NCI-H2227 (cell line): Measurements from ENCODE around the gene TTC28.
"Not testable (repeated sequence)": the region's sequence is repeated elsewhere in the genome, so short reads cannot be mapped to it uniquely, and the experiment has no call there.

Experiments used
- DNase-seq: peaks from one replicate; lab custom pipeline; 2025; ENCODE audit not compliant: unreplicated experiment; lab: John Stamatoyannopoulos, UW

Gene TTC28

GRCh38 chr22:28560743-28561101 is 118.9 kb downstream of the TTC28 start:
- DNase-seq: not testable (repeated sequence)

- DNase-seq: no peak
Measured at GRCh38 chr22:28560046-28560742, 119.4 kb downstream of the TTC28 start.

GRCh38 chr22:28557184-28557583 is 122.5 kb downstream of the TTC28 start:
- DNase-seq: no peak

GRCh38 chr22:28553108-28553866 is 126.4 kb downstream of the TTC28 start:
- not testable (repeated sequence) for DNase-seq

GRCh38 chr22:28548406-28548805 is 131.2 kb downstream of the TTC28 start:
- DNase-seq: no peak

- DNase-seq: no peak
Measured at GRCh38 chr22:28547132-28547842, 132.4 kb downstream of the TTC28 start.

GRCh38 chr22:28544431-28544868 is 135.2 kb downstream of the TTC28 start:
- DNase-seq: no peak

- no peak for DNase-seq
Measured at GRCh38 chr22:28542980-28543621, 136.5 kb downstream of the TTC28 start.

GRCh38 chr22:28541137-28541536 is 138.5 kb downstream of the TTC28 start:
- no peak for DNase-seq

- no peak for DNase-seq
Measured at GRCh38 chr22:28538922-28539321, 140.7 kb downstream of the TTC28 start.

- not testable (repeated sequence) for DNase-seq
Measured at GRCh38 chr22:28530565-28530964, 149.1 kb downstream of the TTC28 start.

GRCh38 chr22:28529144-28529543 is 150.5 kb downstream of the TTC28 start:
- DNase-seq: not testable (repeated sequence)

GRCh38 chr22:28521451-28521850 is 158.2 kb downstream of the TTC28 start:
- DNase-seq: no peak

GRCh38 chr22:28514321-28514821 is 165.3 kb downstream of the TTC28 start:
- no peak for DNase-seq

GRCh38 chr22:28512387-28512786 is 167.3 kb downstream of the TTC28 start:
- DNase-seq: not testable (repeated sequence)

GRCh38 chr22:28507896-28508295 is 171.7 kb downstream of the TTC28 start:
- DNase-seq: no peak

- no peak for DNase-seq
Measured at GRCh38 chr22:28506150-28506535, 173.5 kb downstream of the TTC28 start.

- no peak for DNase-seq
Measured at GRCh38 chr22:28505416-28506149, 174.1 kb downstream of the TTC28 start.

GRCh38 chr22:28500006-28500405 is 179.6 kb downstream of the TTC28 start:
- no peak for DNase-seq

GRCh38 chr22:28498044-28498443 is 181.6 kb downstream of the TTC28 start:
- DNase-seq: no peak
